Measurements from ENCODE around the gene CTXND1. TPM values are rescaled to one million over a fixed set of nuclear protein-coding genes. Genes with fewer than 3 reads are reported as not detected.

CTXND1 gene
- total RNA-seq, 1 donor = not detected

- Histone ChIP-seq H3K4me3 (ENCODE audit: insufficient read depth, low read length) (no peak overlapping the region), H2AFZ (ENCODE audit: low read length) (no peak overlapping the region), H3K27ac (ENCODE audit: low read depth, low read length) (peak overlapping the region; percentile 48), H4K20me1 (ENCODE audit: insufficient read depth, low read length) (no peaks in the 10 kb centered on the region), H3K4me2 (ENCODE audit: insufficient read depth, low read length) (peak overlapping the region; percentile 21), H3K27me3 (ENCODE audit: insufficient read depth, low read length) (no peaks in the 10 kb centered on the region), H3K36me3 (ENCODE audit: insufficient read depth, low read length) (peaks cover 43% of the 10 kb centered on the region), H3K4me1 (ENCODE audit: insufficient read depth, low read length) (peaks cover 21% of the 10 kb centered on the region), H3K79me2 (ENCODE audit: insufficient read depth, low read length) (no peaks in the 10 kb centered on the region), H3K9me3 (ENCODE audit: low read depth, low read length) (no peaks in the 10 kb centered on the region)
- peak; percentile 97 for DNase-seq (ENCODE audit: insufficient read length, low spot score, missing footprints)
- TF ChIP-seq, protein P1, sequence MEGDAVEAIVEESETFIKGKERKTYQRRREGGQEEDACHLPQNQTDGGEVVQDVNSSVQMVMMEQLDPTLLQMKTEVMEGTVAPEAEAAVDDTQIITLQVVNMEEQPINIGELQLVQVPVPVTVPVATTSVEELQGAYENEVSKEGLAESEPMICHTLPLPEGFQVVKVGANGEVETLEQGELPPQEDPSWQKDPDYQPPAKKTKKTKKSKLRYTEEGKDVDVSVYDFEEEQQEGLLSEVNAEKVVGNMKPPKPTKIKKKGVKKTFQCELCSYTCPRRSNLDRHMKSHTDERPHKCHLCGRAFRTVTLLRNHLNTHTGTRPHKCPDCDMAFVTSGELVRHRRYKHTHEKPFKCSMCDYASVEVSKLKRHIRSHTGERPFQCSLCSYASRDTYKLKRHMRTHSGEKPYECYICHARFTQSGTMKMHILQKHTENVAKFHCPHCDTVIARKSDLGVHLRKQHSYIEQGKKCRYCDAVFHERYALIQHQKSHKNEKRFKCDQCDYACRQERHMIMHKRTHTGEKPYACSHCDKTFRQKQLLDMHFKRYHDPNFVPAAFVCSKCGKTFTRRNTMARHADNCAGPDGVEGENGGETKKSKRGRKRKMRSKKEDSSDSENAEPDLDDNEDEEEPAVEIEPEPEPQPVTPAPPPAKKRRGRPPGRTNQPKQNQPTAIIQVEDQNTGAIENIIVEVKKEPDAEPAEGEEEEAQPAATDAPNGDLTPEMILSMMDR (IDR thresholded peaks at IDR 0.05; ENCODE audit: extremely low read depth, low read depth, low read length) = no peak
Measured at GRCh38 chr15:80179025-80179759, 72.8 kb downstream of the CTXND1 start.

- no peaks in the 10 kb centered on the region for H3K79me2 ChIP-seq (ENCODE audit: insufficient read depth, low read length)
- no peak for DNase-seq (ENCODE audit: insufficient read length, low spot score, missing footprints)
- no peaks in the 10 kb centered on the region for H3K9me3 ChIP-seq (ENCODE audit: low read depth, low read length)
- no peak overlapping the region for H3K4me3 ChIP-seq (ENCODE audit: insufficient read depth, low read length)
- H4K20me1 ChIP-seq (ENCODE audit: insufficient read depth, low read length) = no peaks in the 10 kb centered on the region
- no peak overlapping the region for H3K27ac ChIP-seq (ENCODE audit: low read depth, low read length)
- H2AFZ ChIP-seq (ENCODE audit: low read length) = no peak overlapping the region
- peaks cover 22% of the 10 kb centered on the region for H3K4me1 ChIP-seq (ENCODE audit: insufficient read depth, low read length)
- peaks cover 31% of the 10 kb centered on the region for H3K36me3 ChIP-seq (ENCODE audit: insufficient read depth, low read length)
- no peak overlapping the region for H3K4me2 ChIP-seq (ENCODE audit: insufficient read depth, low read length)
- no peaks in the 10 kb centered on the region for H3K27me3 ChIP-seq (ENCODE audit: insufficient read depth, low read length)
- TF ChIP-seq, protein P1 (IDR thresholded peaks at IDR 0.05; ENCODE audit: extremely low read depth, low read depth, low read length) = no peak
Measured at GRCh38 chr15:80177156-80177555, 74.9 kb downstream of the CTXND1 start.

DNA sequence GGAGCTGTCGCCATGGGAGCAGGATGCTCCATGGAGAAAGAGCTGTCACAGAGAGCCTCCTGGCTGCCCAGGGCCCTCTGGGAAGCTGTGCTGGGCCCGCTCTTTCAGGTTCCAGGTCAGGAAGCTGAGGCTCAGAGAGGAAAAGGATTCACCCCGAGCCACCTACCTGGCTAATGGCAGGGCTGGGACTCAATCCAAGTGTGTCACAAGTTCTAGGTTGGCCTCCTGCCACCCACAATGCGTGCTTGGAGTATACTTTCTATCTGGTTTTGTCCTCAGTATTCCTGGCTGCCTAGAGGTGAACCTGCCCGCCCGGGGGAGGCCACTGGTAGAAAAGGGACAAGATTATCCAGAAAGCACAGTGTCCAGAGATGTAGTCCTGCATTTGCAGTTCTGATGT, 75.6 kb downstream of the CTXND1 start:
- Histone ChIP-seq H3K4me2 (ENCODE audit: insufficient read depth, low read length) (no peak overlapping the region), H3K27me3 (ENCODE audit: insufficient read depth, low read length) (no peaks in the 10 kb centered on the region), H2AFZ (ENCODE audit: low read length) (no peak overlapping the region), H3K79me2 (ENCODE audit: insufficient read depth, low read length) (no peaks in the 10 kb centered on the region), H3K27ac (ENCODE audit: low read depth, low read length) (no peak overlapping the region), H3K4me1 (ENCODE audit: insufficient read depth, low read length) (peaks cover 22% of the 10 kb centered on the region), H3K4me3 (ENCODE audit: insufficient read depth, low read length) (no peak overlapping the region), H4K20me1 (ENCODE audit: insufficient read depth, low read length) (no peaks in the 10 kb centered on the region), H3K9me3 (ENCODE audit: low read depth, low read length) (no peaks in the 10 kb centered on the region), H3K36me3 (ENCODE audit: insufficient read depth, low read length) (peaks cover 25% of the 10 kb centered on the region)
- no peak for DNase-seq (ENCODE audit: insufficient read length, low spot score, missing footprints)
- TF ChIP-seq, protein P1 (IDR thresholded peaks at IDR 0.05; ENCODE audit: extremely low read depth, low read depth, low read length) = no peak

DNA sequence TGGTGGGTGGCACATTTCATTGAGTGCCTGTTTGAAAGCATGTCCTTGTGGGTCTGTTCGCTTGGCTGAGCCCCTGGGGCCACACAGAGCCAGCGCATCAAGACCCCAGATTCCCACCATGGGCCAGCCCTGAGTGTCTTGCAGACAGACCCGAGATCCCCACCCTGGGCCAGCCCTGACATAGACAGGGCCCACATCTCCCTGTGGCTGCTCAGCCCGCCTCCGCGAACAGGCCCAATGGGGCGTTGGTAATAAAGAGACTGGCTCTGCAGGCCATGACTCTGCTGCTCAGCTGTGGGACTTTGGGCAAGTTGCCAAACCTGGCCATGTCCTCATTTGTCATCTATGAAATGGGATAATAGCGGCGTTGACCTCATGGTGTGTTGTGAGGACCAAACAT, 76.6 kb downstream of the CTXND1 start:
- Histone ChIP-seq H3K27ac (ENCODE audit: low read depth, low read length) (no peak overlapping the region), H2AFZ (ENCODE audit: low read length) (no peak overlapping the region), H3K27me3 (ENCODE audit: insufficient read depth, low read length) (no peaks in the 10 kb centered on the region), H3K36me3 (ENCODE audit: insufficient read depth, low read length) (peaks cover 15% of the 10 kb centered on the region), H3K4me2 (ENCODE audit: insufficient read depth, low read length) (no peak overlapping the region), H3K4me1 (ENCODE audit: insufficient read depth, low read length) (peaks cover 22% of the 10 kb centered on the region), H3K79me2 (ENCODE audit: insufficient read depth, low read length) (no peaks in the 10 kb centered on the region), H4K20me1 (ENCODE audit: insufficient read depth, low read length) (no peaks in the 10 kb centered on the region), H3K4me3 (ENCODE audit: insufficient read depth, low read length) (no peak overlapping the region), H3K9me3 (ENCODE audit: low read depth, low read length) (no peaks in the 10 kb centered on the region)
- TF ChIP-seq, protein P1 (IDR thresholded peaks at IDR 0.05; ENCODE audit: extremely low read depth, low read depth, low read length) = no peak
- DNase-seq (ENCODE audit: insufficient read length, low spot score, missing footprints) = no peak

Measured in osteoblast (primary cell).